Subcutaneous abdominal adipose tissue (tissue), 5 donors: Measurements from ENCODE around the gene SRCIN1.

Experiments
- H3K27ac ChIP-seq: one replicate; pipeline ENCODE4 v1.7.0; 2013; ENCODE audit warnings: low read depth, mild to moderate bottlenecking, inconsistent platforms, low read length, moderate library complexity
- H3K27me3 ChIP-seq, 5 donors: one replicate each; pipeline ENCODE4 v1.7.0; 2013; ENCODE audit warnings: low read length in 5 of 5, inconsistent platforms in 1 of 5; ENCODE audit not compliant: control insufficient read depth in 5 of 5, insufficient read depth in 4 of 5
- H3K36me3 ChIP-seq, 5 donors: one replicate each; pipeline ENCODE4 v1.7.0; 2013; ENCODE audit warnings: low read length in 5 of 5; ENCODE audit not compliant: control insufficient read depth in 5 of 5, insufficient read depth in 5 of 5
- H3K4me1 ChIP-seq, 5 donors: one replicate each; pipeline ENCODE4 v1.7.0; 2013; ENCODE audit warnings: low read length in 5 of 5, mild to moderate bottlenecking in 3 of 5, moderate library complexity in 1 of 5; ENCODE audit not compliant: control insufficient read depth in 5 of 5, insufficient read depth in 5 of 5
- H3K4me3 ChIP-seq, 5 donors: one replicate each; pipeline ENCODE4 v1.7.0; 2013; ENCODE audit warnings: low read length in 5 of 5, low read depth in 1 of 5
- H3K9ac ChIP-seq, 5 donors: one replicate each; pipeline ENCODE4 v1.7.0; 2013; ENCODE audit warnings: low read length in 5 of 5, mild to moderate bottlenecking in 4 of 5, moderate library complexity in 3 of 5
- H3K9me3 ChIP-seq, 5 donors: one replicate each; pipeline ENCODE4 v1.7.0; 2013; ENCODE audit warnings: low read length in 5 of 5; ENCODE audit not compliant: control insufficient read depth in 5 of 5
- donor health status: healthy.
- donor health status: healthy.
- donor health status: healthy.
- donor health status: healthy.
- donor health status: healthy.

SRCIN1 gene

GRCh38 chr17:38600416-38600815 lies 5.3 kb downstream of the SRCIN1 start:
- no peak overlapping the region for H3K4me3 ChIP-seq
- no peaks in the 10 kb centered on the region for H3K36me3 ChIP-seq
- H3K27ac ChIP-seq: no peak overlapping the region
- H3K4me1 ChIP-seq: peaks cover 0 to 20% (median 12%) of the 10 kb centered on the region in 5 donors
- H3K27me3 ChIP-seq: peaks cover 0 to 67% (median 27%) of the 10 kb centered on the region in 5 donors
- no peak overlapping the region for H3K9ac ChIP-seq
- H3K9me3 ChIP-seq: no peaks in the 10 kb centered on the region

GRCh38 chr17:38599398-38599856 lies 6.3 kb downstream of the SRCIN1 start:
- Histone ChIP-seq H3K4me3 (no peak overlapping the region), H3K27me3 (peaks cover 0 to 65% (median 26%) of the 10 kb centered on the region in 5 donors), H3K9me3 (no peaks in the 10 kb centered on the region), H3K9ac (no peak overlapping the region), H3K4me1 (peaks cover 0 to 20% (median 12%) of the 10 kb centered on the region in 5 donors), H3K36me3 (no peaks in the 10 kb centered on the region), H3K27ac (no peak overlapping the region)

- H3K9ac ChIP-seq: no peak overlapping the region
- peaks cover 0 to 18% (median 12%) of the 10 kb centered on the region in 5 donors for H3K4me1 ChIP-seq
- no peaks in the 10 kb centered on the region for H3K9me3 ChIP-seq
- H3K36me3 ChIP-seq: no peaks in the 10 kb centered on the region
- peaks cover 2 to 65% (median 26%) of the 10 kb centered on the region in 5 donors for H3K27me3 ChIP-seq
- no peak overlapping the region for H3K4me3 ChIP-seq
- H3K27ac ChIP-seq: no peak overlapping the region
Observed at GRCh38 chr17:38598995-38599394, 6.8 kb downstream of the SRCIN1 start.

GRCh38 chr17:38598536-38598935 lies 7.2 kb downstream of the SRCIN1 start:
- Histone ChIP-seq H3K27ac (no peak overlapping the region), H3K9ac (no peak overlapping the region), H3K9me3 (no peaks in the 10 kb centered on the region), H3K4me3 (no peak overlapping the region), H3K36me3 (no peaks in the 10 kb centered on the region), H3K4me1 (peaks cover 0 to 18% (median 12%) of the 10 kb centered on the region in 5 donors), H3K27me3 (peaks cover 2 to 68% (median 26%) of the 10 kb centered on the region in 5 donors)

GRCh38 chr17:38597375-38597774 lies 8.4 kb downstream of the SRCIN1 start:
- Histone ChIP-seq H3K27me3 (peaks cover 6 to 70% (median 26%) of the 10 kb centered on the region in 5 donors), H3K27ac (no peak overlapping the region)

GRCh38 chr17:38596651-38597050 lies 9.1 kb downstream of the SRCIN1 start:
- no peaks in the 10 kb centered on the region for H3K9me3 ChIP-seq
- peaks cover 7 to 74% (median 28%) of the 10 kb centered on the region in 5 donors for H3K27me3 ChIP-seq
- H3K4me1 ChIP-seq: peaks cover 2 to 11% (median 8%) of the 10 kb centered on the region in 5 donors
- H3K4me3 ChIP-seq: no peak overlapping the region
- H3K27ac ChIP-seq: no peak overlapping the region
- no peaks in the 10 kb centered on the region for H3K36me3 ChIP-seq
- H3K9ac ChIP-seq: no peak overlapping the region

More at GRCh38 chr17:38597375-38597774, 8.4 kb downstream of the SRCIN1 start:
- Histone ChIP-seq H3K4me1 (peaks cover 0 to 11% (median 9%) of the 10 kb centered on the region in 5 donors), H3K9me3 (no peaks in the 10 kb centered on the region), H3K4me3 (no peak overlapping the region), H3K9ac (no peak overlapping the region), H3K36me3 (no peaks in the 10 kb centered on the region)

- Histone ChIP-seq H3K27me3 (peaks cover 7 to 74% (median 28%) of the 10 kb centered on the region in 5 donors), H3K4me1 (peaks cover 5 to 17% (median 14%) of the 10 kb centered on the region in 5 donors), H3K4me3 (no peak overlapping the region), H3K36me3 (no peaks in the 10 kb centered on the region), H3K9ac (no peak overlapping the region), H3K9me3 (no peaks in the 10 kb centered on the region), H3K27ac (no peak overlapping the region)
Observed at GRCh38 chr17:38595892-38596291, 9.9 kb downstream of the SRCIN1 start.

- no peaks in the 10 kb centered on the region for H3K9me3 ChIP-seq
- no peak overlapping the region for H3K4me3 ChIP-seq
- no peak overlapping the region for H3K27ac ChIP-seq
- H3K4me1 ChIP-seq: peaks cover 5 to 24% (median 16%) of the 10 kb centered on the region in 5 donors
- no peak overlapping the region for H3K9ac ChIP-seq
- no peaks in the 10 kb centered on the region for H3K36me3 ChIP-seq
- H3K27me3 ChIP-seq: peaks cover 7 to 69% (median 24%) of the 10 kb centered on the region in 5 donors
Observed at GRCh38 chr17:38594152-38594551, 11.6 kb downstream of the SRCIN1 start.

GRCh38 chr17:38592487-38592886 lies 13.3 kb downstream of the SRCIN1 start:
- peaks cover 7 to 63% (median 20%) of the 10 kb centered on the region in 5 donors for H3K27me3 ChIP-seq
- no peaks in the 10 kb centered on the region for H3K36me3 ChIP-seq
- H3K9ac ChIP-seq: no peak overlapping the region
- H3K4me3 ChIP-seq: no peak overlapping the region
- H3K9me3 ChIP-seq: no peaks in the 10 kb centered on the region
- H3K27ac ChIP-seq: no peak overlapping the region
- H3K4me1 ChIP-seq: peaks cover 10 to 36% (median 29%) of the 10 kb centered on the region in 5 donors

- Histone ChIP-seq H3K27me3 (peaks cover 7 to 62% (median 18%) of the 10 kb centered on the region in 5 donors), H3K9ac (peak overlapping the region in 1 of 5 donors; percentile 21), H3K36me3 (no peaks in the 10 kb centered on the region), H3K9me3 (no peaks in the 10 kb centered on the region), H3K4me1 (peaks cover 10 to 40% (median 29%) of the 10 kb centered on the region in 5 donors), H3K4me3 (no peak overlapping the region), H3K27ac (no peak overlapping the region)
Observed at GRCh38 chr17:38591759-38592241, 14.0 kb downstream of the SRCIN1 start.
